WTC11 (cell line): ENCODE measurements around the gene EPYC.

Experiments
- CDX4 ChIP-seq: fragments of 250-450 bp; sonication (Bioruptor Pico); IDR thresholded peaks from 2 replicates; pipeline ENCODE4 v1.9.0; 2021; ENCODE audit warnings: moderate library complexity, mild to moderate bottlenecking, inconsistent platforms, borderline replicate concordance
- CREM ChIP-seq: sonication (generic); formaldehyde crosslinking; IDR thresholded peaks from 2 replicates; pipeline ENCODE4 v1.8.1; 2022; ENCODE audit warnings: mild to moderate bottlenecking, missing genetic modification reagents, moderate library complexity
- CTCF ChIP-seq: fragments of 200-600 bp; IDR thresholded peaks from 2 replicates; pipeline ENCODE4 v1.8.0; 2022; ENCODE audit warnings: antibody characterized with exemption
- E2F4 ChIP-seq: sonication (generic); formaldehyde crosslinking; IDR thresholded peaks from 2 replicates; pipeline ENCODE4 v1.8.1; 2022; ENCODE audit warnings: low read depth, mild to moderate bottlenecking, moderate library complexity, missing genetic modification reagents, borderline replicate concordance
- ESRRA ChIP-seq: sonication (generic); formaldehyde crosslinking; IDR thresholded peaks from 2 replicates; pipeline ENCODE4 v1.8.1; 2022; ENCODE audit warnings: mild to moderate bottlenecking, missing genetic modification reagents, borderline replicate concordance
- GRHL2 ChIP-seq: fragments of 250-450 bp; sonication (Bioruptor Pico); IDR thresholded peaks from 2 replicates; pipeline ENCODE4 v1.8.0; 2022; ENCODE audit warnings: mild to moderate bottlenecking, moderate library complexity; ENCODE audit not compliant: insufficient replicate concordance, severe bottlenecking
- TEAD4 ChIP-seq: sonication (generic); formaldehyde crosslinking; IDR thresholded peaks from 2 replicates; pipeline ENCODE4 v1.8.0; 2022; ENCODE audit warnings: mild to moderate bottlenecking, missing genetic modification reagents
- ZSCAN18 ChIP-seq: fragments of 250-450 bp; sonication (Bioruptor Pico); IDR thresholded peaks from 2 replicates; pipeline ENCODE4 v2.1.2; 2022; ENCODE audit warnings: mild to moderate bottlenecking, moderate library complexity

GRCh38 chr12:90925562-90925961, 79.2 kb downstream of the EPYC start:
- TF ChIP-seq GRHL2 (CRISPR knock-in tag) (no peak), CTCF (no peak), E2F4 (CRISPR knock-in tag) (no peak), CDX4 (CRISPR knock-in tag) (no peak), ESRRA (CRISPR knock-in tag) (no peak), CREM (CRISPR knock-in tag) (no peak), ZSCAN18 (no peak), TEAD4 (CRISPR knock-in tag) (no peak)
